Natural killer cell (primary cell): ENCODE results near the gene GPX7. TPM values are rescaled to one million over a fixed set of nuclear protein-coding genes. Genes with fewer than 3 reads are reported as not detected.

ENCODE experiments used
- ATAC-seq, 3 donors: fragments of 150-1000 bp in 2 of 3; fragments of 200-7000 bp in 1 of 3; cut with Tn5 transposase; 1 replicate in 1 of 3; 2 replicates in 2 of 3; pipeline ENCODE4 v1.10.0; 2021; ENCODE audit warnings: mild to moderate bottlenecking in 2 of 3, moderate library complexity in 2 of 3
- DNase-seq, 2 donors: peaks; one replicate each; pipeline versions ENCODE4 v3.0.0 to v3.0.0-alpha.2; 2013 to 2021; ENCODE audit warnings: mixed read lengths in 1 of 2
- H3K27ac ChIP-seq: one replicate; pipeline ENCODE4 v1.5.1; 2013; ENCODE audit warnings: mild to moderate bottlenecking, low read length
- H3K27me3 ChIP-seq: one replicate; pipeline ENCODE4 v1.6.1; 2013; ENCODE audit warnings: low read length; ENCODE audit not compliant: control insufficient read depth, insufficient read depth
- H3K36me3 ChIP-seq: one replicate; pipeline ENCODE4 v1.6.1; 2013; ENCODE audit warnings: low read length; ENCODE audit not compliant: control insufficient read depth, insufficient read depth
- H3K4me1 ChIP-seq: one replicate; pipeline ENCODE4 v1.6.1; 2013; ENCODE audit warnings: low read length; ENCODE audit not compliant: control insufficient read depth, insufficient read depth
- H3K4me3 ChIP-seq: one replicate; pipeline ENCODE4 v1.5.1; 2013; ENCODE audit warnings: low read length
- H3K9me3 ChIP-seq: one replicate; pipeline ENCODE4 v1.6.1; 2013; ENCODE audit warnings: low read length; ENCODE audit not compliant: control insufficient read depth, insufficient read depth
- H3K27ac Mint-ChIP-seq, 2 donors: one replicate each; pipeline ENCODE4 v1.8.0; 2022; ENCODE audit warnings: mild to moderate bottlenecking in 2 of 2, mixed read lengths in 2 of 2, moderate library complexity in 1 of 2
- H3K27me3 Mint-ChIP-seq, 2 donors: one replicate each; pipeline ENCODE4 v1.8.0; 2022; ENCODE audit warnings: low read depth in 2 of 2, mixed read lengths in 2 of 2
- H3K36me3 Mint-ChIP-seq: one replicate; pipeline ENCODE4 v1.8.0; 2022; ENCODE audit warnings: mixed read lengths
- H3K4me1 Mint-ChIP-seq, 2 donors: one replicate each; pipeline ENCODE4 v1.8.0; 2022; ENCODE audit warnings: mixed read lengths in 2 of 2
- H3K4me3 Mint-ChIP-seq: one replicate; pipeline ENCODE4 v1.8.0; 2022; ENCODE audit warnings: mild to moderate bottlenecking, moderate library complexity, mixed read lengths
- H3K9me3 Mint-ChIP-seq, 2 donors: one replicate each; pipeline ENCODE4 v1.8.0; 2022; ENCODE audit warnings: mixed read lengths in 2 of 2
- CTCF ChIP-seq: fragments of 200-600 bp; IDR thresholded peaks from one replicate; pipeline ENCODE4 v1.8.0; 2022; ENCODE audit warnings: antibody characterized with exemption
- WGBS: methylation state at CpG from one replicate; pipeline ENCODE4 v1.1.7; 2013; ENCODE audit warnings: missing lambda C conversion rate; ENCODE audit not compliant: insufficient coverage; 5-methylcytosine and 5-hydroxymethylcytosine counted together
- intact Hi-C: fragments of 100-400 bp; cut with micrococcal nuclease; formaldehyde crosslinking; loops from one replicate; pipeline ENCODE4 v1.14.2; 2022
- total RNA-seq, 4 donors: library from RNA; stranded (reverse); fragments of 120-200 nt in 1 of 4; gene quantifications; one replicate each; pipeline versions ENCODE4 v1.2.3 to v1.2.4, GENCODE V29; 2013 to 2022

Gene GPX7
- total RNA-seq, 3 donors from 2014 or later (not counting 1 experiment from before 2014, with no cell fraction given): 9.7 to 10.6 (median 10.2) TPM

GRCh38 chr1:52613636-52614373 is 11.6 kb downstream of the GPX7 start:
- H3K27ac Mint-ChIP-seq: peak overlapping the region; percentile 19
- no peaks in the 10 kb centered on the region for H3K9me3 Mint-ChIP-seq
- peaks cover 17 to 30% of the 10 kb centered on the region in 2 donors for H3K4me1 Mint-ChIP-seq
- no peak for ATAC-seq
- 96% methylated on average over 1 of the region's 2 CpGs for WGBS
- TF ChIP-seq CTCF: no peak
- H3K4me3 ChIP-seq: no peak overlapping the region
- intact Hi-C loops: no loop called here
- H3K4me3 Mint-ChIP-seq: no peak overlapping the region
- peaks cover 8% of the 10 kb centered on the region for H3K36me3 ChIP-seq
- H3K27me3 Mint-ChIP-seq: no peaks in the 10 kb centered on the region
- DNase-seq: no peak
- H3K36me3 Mint-ChIP-seq: no peaks in the 10 kb centered on the region
- peaks cover 13% of the 10 kb centered on the region for H3K4me1 ChIP-seq
- H3K27me3 ChIP-seq: no peaks in the 10 kb centered on the region
- no peaks in the 10 kb centered on the region for H3K9me3 ChIP-seq
- H3K27ac ChIP-seq: no peak overlapping the region

DNA sequence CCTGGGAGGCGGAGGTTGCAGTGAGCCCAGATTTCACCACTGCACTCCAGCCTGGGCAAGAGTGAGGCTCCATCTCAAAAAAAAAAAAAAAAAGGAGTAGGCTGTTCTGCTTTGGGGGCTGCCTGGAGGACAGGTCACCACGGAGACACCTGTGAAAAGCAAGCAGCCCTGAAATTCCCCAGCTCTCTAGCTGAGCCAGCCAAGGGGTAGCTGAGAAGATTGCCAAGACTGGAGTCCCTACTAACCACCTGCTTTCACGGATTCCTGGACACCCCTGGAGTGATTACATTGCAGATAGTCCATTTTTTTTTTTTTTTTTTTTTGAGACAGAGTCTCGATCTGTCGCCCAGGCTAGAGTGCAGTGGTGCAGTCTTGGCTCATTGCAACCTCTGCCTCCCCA is 12.5 kb downstream of the GPX7 start:
- Mint-ChIP-seq H3K27ac (no peak overlapping the region), H3K36me3 (no peaks in the 10 kb centered on the region), H3K9me3 (no peaks in the 10 kb centered on the region), H3K27me3 (no peaks in the 10 kb centered on the region), H3K4me3 (no peak overlapping the region), H3K4me1 (peaks cover 17 to 30% of the 10 kb centered on the region in 2 donors)
- Histone ChIP-seq H3K36me3 (peaks cover 8% of the 10 kb centered on the region), H3K9me3 (no peaks in the 10 kb centered on the region), H3K27me3 (no peaks in the 10 kb centered on the region), H3K4me1 (peaks cover 13% of the 10 kb centered on the region), H3K27ac (no peak overlapping the region), H3K4me3 (no peak overlapping the region)
- DNase-seq (no peak), ATAC-seq (no peak)
- WGBS: 95% methylated on average over 5 of the region's 5 CpGs
- TF ChIP-seq CTCF: no peak
- intact Hi-C loops: no loop called here

GRCh38 chr1:52615489-52616042 is 13.4 kb downstream of the GPX7 start:
- Histone ChIP-seq H3K27me3 (no peaks in the 10 kb centered on the region), H3K27ac (no peak overlapping the region), H3K4me1 (peaks cover 13% of the 10 kb centered on the region), H3K36me3 (peaks cover 8% of the 10 kb centered on the region), H3K4me3 (no peak overlapping the region), H3K9me3 (no peaks in the 10 kb centered on the region)
- no peak for TF ChIP-seq CTCF
- peak in 1 of 3 donors; percentile 21 for ATAC-seq
- 59% methylated on average over 4 of the region's 5 CpGs for WGBS
- intact Hi-C loops: no loop called here
- Mint-ChIP-seq H3K27ac (peak overlapping the region; percentile 63 to 64), H3K36me3 (no peaks in the 10 kb centered on the region), H3K4me1 (peaks cover 20 to 36% of the 10 kb centered on the region in 2 donors), H3K27me3 (no peaks in the 10 kb centered on the region), H3K4me3 (no peak overlapping the region), H3K9me3 (no peaks in the 10 kb centered on the region)
- no peak for DNase-seq
